Measurements from ENCODE around the gene KHNYN. TPM values are rescaled to one million over a fixed set of nuclear protein-coding genes. Genes with fewer than 3 reads are reported as not detected.
"Not testable (repeated sequence)": the region's sequence is repeated elsewhere in the genome, so short reads cannot be mapped to it uniquely, and the experiment has no call there.

Gene KHNYN
- total RNA-seq, 1 experiment from 2014 or later: 19.5 TPM

GRCh38 chr14:24437020-24437735, 7.4 kb downstream of the KHNYN start:
- DNase-seq (ENCODE audit: low spot score): no peak

GRCh38 chr14:24437736-24438067, 7.9 kb downstream of the KHNYN start:
- no peak for DNase-seq (ENCODE audit: low spot score)

- no peak for DNase-seq (ENCODE audit: low spot score)
Observed at GRCh38 chr14:24438223-24439097, 8.7 kb downstream of the KHNYN start.

GRCh38 chr14:24439257-24439656, 9.5 kb downstream of the KHNYN start:
- DNase-seq (ENCODE audit: low spot score): no peak

- no peak for DNase-seq (ENCODE audit: low spot score)
Observed at GRCh38 chr14:24439830-24440605, 10.3 kb downstream of the KHNYN start.

- DNase-seq (ENCODE audit: low spot score): no peak
Observed at GRCh38 chr14:24440606-24441399, 11.0 kb downstream of the KHNYN start.

GRCh38 chr14:24441485-24441884, 11.7 kb downstream of the KHNYN start:
- DNase-seq (ENCODE audit: low spot score): no peak

- peak; percentile 61 for DNase-seq (ENCODE audit: low spot score)
Observed at GRCh38 chr14:24441904-24442239, 12.1 kb downstream of the KHNYN start.

GRCh38 chr14:24442240-24443052, 12.7 kb downstream of the KHNYN start, which contains the start of gene SDR39U1:
TSS of gene SDR39U1 (minus strand) at chr14:24442776. CDS start at chr14:24442769, 7 bp downstream.
- DNase-seq (ENCODE audit: low spot score): peak; percentile 93

GRCh38 chr14:24443053-24443665, 13.4 kb downstream of the KHNYN start:
- no peak for DNase-seq (ENCODE audit: low spot score)

GRCh38 chr14:24450828-24451227, 21.1 kb downstream of the KHNYN start:
- DNase-seq (ENCODE audit: low spot score): not testable (repeated sequence)

- DNase-seq (ENCODE audit: low spot score): no peak
Observed at GRCh38 chr14:24456980-24457379, 27.2 kb downstream of the KHNYN start.

- DNase-seq (ENCODE audit: low spot score): no peak
Observed at GRCh38 chr14:24458736-24459135, 29.0 kb downstream of the KHNYN start.

- no peak for DNase-seq (ENCODE audit: low spot score)
Observed at GRCh38 chr14:24459331-24459730, 29.6 kb downstream of the KHNYN start.

GRCh38 chr14:24461336-24461735, 31.6 kb downstream of the KHNYN start:
- DNase-seq (ENCODE audit: low spot score): no peak

- no peak for DNase-seq (ENCODE audit: low spot score)
Observed at GRCh38 chr14:24463017-24463883, 33.5 kb downstream of the KHNYN start.

GRCh38 chr14:24463884-24464785, 34.4 kb downstream of the KHNYN start:
- DNase-seq (ENCODE audit: low spot score): no peak

- DNase-seq (ENCODE audit: low spot score): no peak
Observed at GRCh38 chr14:24465368-24465767, 35.6 kb downstream of the KHNYN start.

Data from A172 (cell line).